Panc1 (cell line): ENCODE results near the gene TMEM217.

Experiments
- CTCF ChIP-seq: fragments of 450-650 bp; IDR thresholded peaks from 2 replicates; pipeline ENCODE4 v1.5.1; 2017; ENCODE audit warnings: mild to moderate bottlenecking
- REST ChIP-seq, 2 experiments: IDR thresholded peaks; 2 replicates each; pipeline ENCODE4 v1.6.1; 2011 to 2012; ENCODE audit warnings: low read depth in 2 of 2, control low read depth in 1 of 2, low read length in 1 of 2, mild to moderate bottlenecking in 1 of 2, moderate library complexity in 1 of 2; ENCODE audit not compliant: insufficient read depth in 1 of 2
- SIN3A ChIP-seq: IDR thresholded peaks from 2 replicates; pipeline ENCODE4 v1.6.1; 2012; ENCODE audit warnings: low read depth, mild to moderate bottlenecking, low read length, moderate library complexity, borderline replicate concordance; ENCODE audit not compliant: insufficient read depth
- TCF7L2 ChIP-seq: IDR thresholded peaks from 2 replicates; pipeline ENCODE4 v1.6.1; 2011; ENCODE audit warnings: mild to moderate bottlenecking, low read depth, low read length, inconsistent platforms

DNA sequence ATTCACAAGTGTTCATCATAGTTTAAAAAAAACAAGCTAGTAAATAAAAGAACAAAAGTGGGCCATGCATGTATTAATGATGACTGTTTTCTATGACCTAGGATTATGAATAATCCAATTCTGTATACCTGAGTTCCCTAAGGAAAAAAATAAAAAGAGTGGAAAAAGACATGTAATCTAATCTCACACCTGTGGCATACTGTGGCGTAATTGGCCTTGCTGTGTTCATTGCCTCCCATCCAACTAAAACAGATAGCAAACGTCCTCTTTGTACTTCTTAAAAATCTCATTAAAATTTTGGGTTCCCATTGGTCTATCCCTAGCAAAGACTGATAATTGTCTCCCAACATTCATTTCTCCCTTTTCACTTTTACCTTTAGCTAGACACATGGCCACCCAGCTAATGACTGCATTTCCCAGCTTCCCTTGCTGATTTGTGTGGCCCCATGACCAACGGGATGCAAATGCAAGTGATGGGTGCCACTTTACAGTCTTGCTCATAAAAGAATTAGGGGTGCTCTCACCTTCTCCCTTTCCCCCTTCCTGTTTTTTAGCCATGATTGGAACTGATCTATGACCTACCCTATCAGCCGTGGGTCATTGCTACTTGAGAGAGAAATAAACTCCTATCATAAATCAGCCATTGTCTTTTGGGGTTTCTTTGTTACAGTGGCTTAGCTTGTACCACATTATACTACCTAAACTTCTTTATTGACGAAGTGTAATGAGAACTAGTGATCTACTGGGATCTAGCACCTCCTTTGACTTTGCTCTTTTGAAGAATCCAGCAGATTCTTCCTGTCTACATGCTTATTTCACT is 32.4 kb downstream of the TMEM217 start:
- TF ChIP-seq CTCF (no peak), REST (IDR thresholded peaks at IDR 0.05; ENCODE audit: insufficient read depth in 1 of 2, low read depth in 2 of 2, low read length in 1 of 2) (no peak), SIN3A (no peak), TCF7L2 (no peak)
